ENCODE results near the gene NUP153. TPM values are rescaled to one million over a fixed set of nuclear protein-coding genes. Genes with fewer than 3 reads are reported as not detected.

NUP153 gene
- total RNA-seq, 1 donor from 2014 or later = 68.7 TPM

DNA sequence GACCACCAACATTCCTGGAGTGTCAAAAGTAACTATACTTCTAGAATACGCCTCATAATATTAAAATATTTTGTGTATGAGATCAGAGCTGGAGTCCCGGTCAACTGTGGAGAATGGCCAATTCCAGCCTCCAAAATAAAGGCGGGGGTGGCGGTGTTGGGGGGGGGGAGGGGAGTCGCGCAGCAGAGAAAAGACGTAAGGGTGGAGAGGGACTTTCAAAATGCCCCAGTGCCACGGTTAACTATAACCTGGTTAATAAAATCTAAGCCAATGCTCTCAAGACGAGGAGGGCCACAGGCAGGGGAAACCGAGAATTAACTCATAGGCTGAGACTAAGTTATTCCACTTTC, 1.3 kb downstream of the NUP153 start:
- H4K20me1 ChIP-seq (ENCODE audit: low read depth) = peaks cover 18% of the 10 kb centered on the region
- DNase-seq (ENCODE audit: low spot score) = no peak
- H3K27me3 ChIP-seq = no peaks in the 10 kb centered on the region
- H3K79me2 ChIP-seq (ENCODE audit: low read depth) = peaks cover 60% of the 10 kb centered on the region
- H2AFZ ChIP-seq (replicated peaks) = no peak overlapping the region
- H3K36me3 Mint-ChIP-seq = peaks cover 14% of the 10 kb centered on the region
- peaks cover 2% of the 10 kb centered on the region for H3K27me3 Mint-ChIP-seq (ENCODE audit: insufficient read depth, low read depth)
- H3K9me3 ChIP-seq (ENCODE audit: low read depth) = no peaks in the 10 kb centered on the region
- H3K4me3 ChIP-seq = peak overlapping the region; percentile 69
- peak overlapping the region; percentile 98 for H3K4me3 Mint-ChIP-seq
- peak overlapping the region; percentile 75 for H3K9ac ChIP-seq
- H3K9me3 Mint-ChIP-seq = peaks cover 3% of the 10 kb centered on the region
- H3F3A ChIP-seq (ENCODE audit: low read depth) = peaks cover 12% of the 10 kb centered on the region
- TF ChIP-seq EZH2 (IDR thresholded peaks at IDR 0.05) = no peak
- no peak for TF ChIP-seq EZH2phosphoT487 (IDR thresholded peaks at IDR 0.05)
- TF ChIP-seq, protein P1, sequence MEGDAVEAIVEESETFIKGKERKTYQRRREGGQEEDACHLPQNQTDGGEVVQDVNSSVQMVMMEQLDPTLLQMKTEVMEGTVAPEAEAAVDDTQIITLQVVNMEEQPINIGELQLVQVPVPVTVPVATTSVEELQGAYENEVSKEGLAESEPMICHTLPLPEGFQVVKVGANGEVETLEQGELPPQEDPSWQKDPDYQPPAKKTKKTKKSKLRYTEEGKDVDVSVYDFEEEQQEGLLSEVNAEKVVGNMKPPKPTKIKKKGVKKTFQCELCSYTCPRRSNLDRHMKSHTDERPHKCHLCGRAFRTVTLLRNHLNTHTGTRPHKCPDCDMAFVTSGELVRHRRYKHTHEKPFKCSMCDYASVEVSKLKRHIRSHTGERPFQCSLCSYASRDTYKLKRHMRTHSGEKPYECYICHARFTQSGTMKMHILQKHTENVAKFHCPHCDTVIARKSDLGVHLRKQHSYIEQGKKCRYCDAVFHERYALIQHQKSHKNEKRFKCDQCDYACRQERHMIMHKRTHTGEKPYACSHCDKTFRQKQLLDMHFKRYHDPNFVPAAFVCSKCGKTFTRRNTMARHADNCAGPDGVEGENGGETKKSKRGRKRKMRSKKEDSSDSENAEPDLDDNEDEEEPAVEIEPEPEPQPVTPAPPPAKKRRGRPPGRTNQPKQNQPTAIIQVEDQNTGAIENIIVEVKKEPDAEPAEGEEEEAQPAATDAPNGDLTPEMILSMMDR (IDR thresholded peaks at IDR 0.05) = no peak
- H3K4me2 ChIP-seq = peak overlapping the region; percentile 85
- H3K27ac Mint-ChIP-seq = peak overlapping the region; percentile 96
- H3K27ac ChIP-seq = peak overlapping the region; percentile 94
- no peaks in the 10 kb centered on the region for H3K4me1 ChIP-seq
- H3K36me3 ChIP-seq = no peaks in the 10 kb centered on the region
- peaks cover 13% of the 10 kb centered on the region for H3K4me1 Mint-ChIP-seq

DNA sequence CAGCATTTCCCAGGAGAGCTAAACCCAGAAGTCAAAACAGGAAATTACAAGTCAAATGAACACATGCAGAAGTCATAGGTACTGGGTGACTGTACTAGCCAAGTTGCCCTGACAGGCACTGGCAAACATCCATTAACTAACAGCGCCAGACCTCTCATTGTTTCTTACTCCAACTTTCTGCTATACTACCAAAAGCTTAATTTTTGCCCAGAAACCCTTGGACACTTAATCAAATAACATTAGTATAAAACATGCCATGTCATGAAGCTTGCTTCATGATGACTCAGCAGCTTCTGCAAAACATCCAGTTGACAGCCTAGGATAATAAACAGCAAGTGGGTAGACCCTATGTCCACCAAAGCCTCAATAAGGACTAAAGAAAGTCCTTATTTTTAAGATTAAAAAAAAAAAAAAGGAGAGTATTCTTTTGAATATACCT, 3.5 kb downstream of the NUP153 start:
- Histone ChIP-seq H4K20me1 (ENCODE audit: low read depth) (peaks cover 29% of the 10 kb centered on the region), H3K4me1 (no peaks in the 10 kb centered on the region), H3K9me3 (ENCODE audit: low read depth) (no peaks in the 10 kb centered on the region), H3K4me3 (no peak overlapping the region), H3K9ac (no peak overlapping the region), H3K36me3 (no peaks in the 10 kb centered on the region), H3F3A (ENCODE audit: low read depth) (peaks cover 12% of the 10 kb centered on the region), H3K79me2 (ENCODE audit: low read depth) (peaks cover 81% of the 10 kb centered on the region), H3K4me2 (peak overlapping the region; percentile 3), H3K27ac (no peak overlapping the region), H3K27me3 (no peaks in the 10 kb centered on the region), H2AFZ (replicated peaks) (no peak overlapping the region)
- Mint-ChIP-seq H3K4me3 (no peak overlapping the region), H3K27ac (no peak overlapping the region), H3K27me3 (ENCODE audit: insufficient read depth, low read depth) (peaks cover 2% of the 10 kb centered on the region), H3K36me3 (peaks cover 22% of the 10 kb centered on the region), H3K9me3 (peaks cover 6% of the 10 kb centered on the region), H3K4me1 (peaks cover 13% of the 10 kb centered on the region)
- no peak for TF ChIP-seq EZH2phosphoT487 (IDR thresholded peaks at IDR 0.05)
- TF ChIP-seq, protein P1 (IDR thresholded peaks at IDR 0.05) = no peak
- TF ChIP-seq EZH2 (IDR thresholded peaks at IDR 0.05) = no peak
- no peak for DNase-seq (ENCODE audit: low spot score)

DNA sequence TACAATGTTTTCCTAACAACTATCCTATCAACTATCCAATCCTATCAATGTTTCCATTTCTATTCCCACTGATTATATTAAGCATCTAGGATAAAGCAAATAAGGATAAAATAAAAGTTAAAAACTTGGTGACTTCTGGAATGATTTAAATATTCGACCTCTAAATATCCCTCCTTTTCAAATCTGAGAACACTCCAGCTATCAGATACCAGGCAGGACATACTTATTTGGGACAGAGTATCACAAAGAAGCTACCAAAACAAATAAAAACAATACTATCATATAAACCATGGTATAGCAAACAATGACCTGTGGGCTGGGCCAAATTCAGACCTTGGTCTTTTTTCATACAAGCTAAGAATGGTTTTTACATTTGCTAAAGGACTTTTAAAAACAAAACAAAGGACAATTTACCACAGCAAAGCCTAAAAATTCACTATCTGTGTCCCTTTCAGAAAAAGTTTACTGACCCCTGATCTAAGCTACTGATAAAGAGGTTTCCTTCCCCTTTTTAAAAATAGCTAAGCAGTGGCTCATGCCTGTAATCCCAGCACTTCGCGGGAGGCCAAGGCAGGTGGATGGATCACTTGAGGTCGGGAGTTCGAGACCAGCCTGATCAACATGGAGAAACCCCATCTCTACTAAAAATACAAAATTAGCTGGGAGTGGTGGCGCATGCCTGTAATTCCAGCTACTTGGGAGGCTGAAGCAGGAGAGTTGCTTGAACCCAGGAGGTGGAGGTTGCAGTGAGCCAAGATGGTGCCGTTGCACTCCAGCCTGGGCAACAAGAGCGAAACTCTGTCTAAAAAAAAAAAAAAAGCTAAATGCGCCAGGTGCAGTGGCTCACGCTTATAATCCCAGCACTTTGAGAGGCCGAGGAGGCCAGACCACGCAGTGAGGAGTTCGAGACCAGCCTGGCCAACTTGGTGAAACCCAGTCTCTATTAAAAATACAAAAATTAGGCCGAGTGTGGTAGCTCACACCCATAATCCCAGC, 6.0 kb downstream of the NUP153 start:
- no peak overlapping the region for H3K9ac ChIP-seq
- H3K27ac ChIP-seq = no peak overlapping the region
- Mint-ChIP-seq H3K27ac (no peak overlapping the region), H3K4me3 (no peak overlapping the region), H3K4me1 (peaks cover 4% of the 10 kb centered on the region), H3K36me3 (peaks cover 30% of the 10 kb centered on the region), H3K9me3 (peaks cover 13% of the 10 kb centered on the region), H3K27me3 (ENCODE audit: insufficient read depth, low read depth) (peaks cover 2% of the 10 kb centered on the region)
- H3F3A ChIP-seq (ENCODE audit: low read depth) = peaks cover 3% of the 10 kb centered on the region
- no peak for DNase-seq (ENCODE audit: low spot score)
- H3K79me2 ChIP-seq (ENCODE audit: low read depth) = peaks cover 100% of the 10 kb centered on the region
- H3K4me1 ChIP-seq = no peaks in the 10 kb centered on the region
- no peak overlapping the region for H3K4me3 ChIP-seq
- peaks cover 39% of the 10 kb centered on the region for H4K20me1 ChIP-seq (ENCODE audit: low read depth)
- no peak overlapping the region for H2AFZ ChIP-seq (replicated peaks)
- no peak overlapping the region for H3K4me2 ChIP-seq
- H3K9me3 ChIP-seq (ENCODE audit: low read depth) = no peaks in the 10 kb centered on the region
- H3K36me3 ChIP-seq = no peaks in the 10 kb centered on the region
- TF ChIP-seq EZH2phosphoT487 (IDR thresholded peaks at IDR 0.05) = no peak
- TF ChIP-seq, protein P1 (IDR thresholded peaks at IDR 0.05) = no peak
- TF ChIP-seq EZH2 (IDR thresholded peaks at IDR 0.05) = no peak
- H3K27me3 ChIP-seq = no peaks in the 10 kb centered on the region

All from neural progenitor cell (in vitro differentiated cells).